Left ventricle myocardium inferior (tissue), 1 donor: Measurements from ENCODE around the gene PDZRN3. TPM values are rescaled to one million over a fixed set of nuclear protein-coding genes. Genes with fewer than 3 reads are reported as not detected.
A peak's percentile ranks its signal among the peaks of the same experiment; 100 is the strongest.

Experiments
- DNase-seq: peaks from one replicate; pipeline ENCODE4 v3.0.0-alpha.2; 2020
- H3K27ac ChIP-seq: fragments of 200-600 bp; replicated peaks from 2 replicates; pipeline ENCODE4 v1.8.0; 2021
- H3K27me3 ChIP-seq: fragments of 200-600 bp; 2 replicates; pipeline ENCODE4 v1.8.0; 2021; ENCODE audit warnings: low read depth
- H3K36me3 ChIP-seq: fragments of 200-600 bp; 2 replicates; pipeline ENCODE4 v1.8.0; 2021
- H3K4me1 ChIP-seq: fragments of 200-600 bp; 2 replicates; pipeline ENCODE4 v1.8.0; 2021
- H3K4me3 ChIP-seq: fragments of 200-600 bp; 2 replicates; pipeline ENCODE4 v1.8.0; 2021; ENCODE audit warnings: mild to moderate bottlenecking, moderate library complexity
- H3K9me3 ChIP-seq: fragments of 200-600 bp; replicated peaks from 2 replicates; pipeline ENCODE4 v1.8.0; 2021
- CTCF ChIP-seq: fragments of 200-600 bp; IDR thresholded peaks from 2 replicates; pipeline ENCODE4 v1.8.0; 2021; ENCODE audit warnings: antibody characterized with exemption, mild to moderate bottlenecking, borderline replicate concordance
- intact Hi-C: fragments of 100-400 bp; cut with micrococcal nuclease; formaldehyde crosslinking; loops from one replicate; pipeline ENCODE4 v1.11.0; 2022
- total RNA-seq: library from RNA; stranded (reverse); fragmentation: NEBNext Ultra II Directional; extraction: Animal tissue kit (Norgen Biotek cat#: 25700); gene quantifications from one replicate; pipeline ENCODE4 v1.2.1, GENCODE V29; 2021
- donor health status: DM: no; HTN: yes; CAD: no; lungs with severe emphysema.

Gene PDZRN3
- total RNA-seq, 1 donor from 2014 or later: 114 TPM

GRCh38 chr3:73419179-73419803, 205.4 kb downstream of the PDZRN3 start:
- H3K9me3 ChIP-seq: no peaks in the 10 kb centered on the region
- intact Hi-C loops: no loop called here
- peak overlapping the region; percentile 24 for H3K27ac ChIP-seq
- H3K27me3 ChIP-seq: no peaks in the 10 kb centered on the region
- H3K36me3 ChIP-seq: no peaks in the 10 kb centered on the region
- H3K4me3 ChIP-seq: no peak overlapping the region
- TF ChIP-seq CTCF: peak; percentile 27
- H3K4me1 ChIP-seq: peaks cover 47% of the 10 kb centered on the region
- DNase-seq: no peak

- no peak for DNase-seq
- Histone ChIP-seq H3K4me3 (no peak overlapping the region), H3K27ac (peak overlapping the region; percentile 24), H3K27me3 (no peaks in the 10 kb centered on the region), H3K36me3 (no peaks in the 10 kb centered on the region), H3K4me1 (peaks cover 48% of the 10 kb centered on the region), H3K9me3 (no peaks in the 10 kb centered on the region)
- intact Hi-C loops: no loop called here
- no peak for TF ChIP-seq CTCF
These were observed 206.1 kb downstream of the PDZRN3 start for GRCh38 chr3:73418681-73419080.

- Histone ChIP-seq H3K9me3 (no peaks in the 10 kb centered on the region), H3K36me3 (no peaks in the 10 kb centered on the region), H3K27me3 (no peaks in the 10 kb centered on the region), H3K27ac (no peak overlapping the region), H3K4me1 (peaks cover 50% of the 10 kb centered on the region), H3K4me3 (no peak overlapping the region)
- intact Hi-C loops: no loop called here
- no peak for DNase-seq
- TF ChIP-seq CTCF: no peak
These were observed 209.6 kb downstream of the PDZRN3 start for GRCh38 chr3:73415118-73415517.

- H3K36me3 ChIP-seq: no peaks in the 10 kb centered on the region
- no peak overlapping the region for H3K4me3 ChIP-seq
- no peaks in the 10 kb centered on the region for H3K9me3 ChIP-seq
- H3K27me3 ChIP-seq: no peaks in the 10 kb centered on the region
- no peak for TF ChIP-seq CTCF
- peaks cover 48% of the 10 kb centered on the region for H3K4me1 ChIP-seq
- peak overlapping the region; percentile 20 for H3K27ac ChIP-seq
- intact Hi-C loops: no loop called here
- DNase-seq: no peak
These were observed 211.1 kb downstream of the PDZRN3 start for GRCh38 chr3:73413619-73414018.

- intact Hi-C loops: no loop called here
- Histone ChIP-seq H3K4me3 (no peak overlapping the region), H3K27me3 (no peaks in the 10 kb centered on the region), H3K36me3 (no peaks in the 10 kb centered on the region), H3K27ac (no peak overlapping the region), H3K9me3 (no peaks in the 10 kb centered on the region), H3K4me1 (peaks cover 56% of the 10 kb centered on the region)
- no peak for DNase-seq
- TF ChIP-seq CTCF: no peak
These were observed 212.7 kb downstream of the PDZRN3 start for GRCh38 chr3:73411993-73412392.
